ENCODE results near the gene NCCRP1. TPM values are rescaled to one million over a fixed set of nuclear protein-coding genes. Genes with fewer than 3 reads are reported as not detected.
"Not testable (repeated sequence)": the region's sequence is repeated elsewhere in the genome, so short reads cannot be mapped to it uniquely, and the experiment has no call there.

Gene NCCRP1
- total RNA-seq, 1 donor from 2014 or later: not detected

GRCh38 chr19:39236527-39236926, 39.8 kb downstream of the NCCRP1 start:
- Mint-ChIP-seq H3K4me3 (ENCODE audit: low read depth) (no peak overlapping the region), H3K9me3 (no peaks in the 10 kb centered on the region), H3K27me3 (ENCODE audit: low read depth) (peaks cover 3% of the 10 kb centered on the region), H3K36me3 (ENCODE audit: low read depth) (no peaks in the 10 kb centered on the region), H3K4me1 (ENCODE audit: low read depth) (peaks cover 11% of the 10 kb centered on the region), H3K27ac (no peak overlapping the region)
- intact Hi-C loops (cut with micrococcal nuclease): no loop called here
- no peak for DNase-seq (ENCODE audit: low spot score)

GRCh38 chr19:39237200-39238184, 40.7 kb downstream of the NCCRP1 start:
- intact Hi-C loops (cut with micrococcal nuclease): no loop called here
- Mint-ChIP-seq H3K9me3 (no peaks in the 10 kb centered on the region), H3K27ac (peak overlapping the region; percentile 49), H3K4me3 (ENCODE audit: low read depth) (peak overlapping the region; percentile 14), H3K27me3 (ENCODE audit: low read depth) (no peaks in the 10 kb centered on the region), H3K4me1 (ENCODE audit: low read depth) (peaks cover 11% of the 10 kb centered on the region), H3K36me3 (ENCODE audit: low read depth) (no peaks in the 10 kb centered on the region)
- peak; percentile 27 for DNase-seq (ENCODE audit: low spot score)

- Mint-ChIP-seq H3K4me3 (ENCODE audit: low read depth) (no peak overlapping the region), H3K36me3 (ENCODE audit: low read depth) (no peaks in the 10 kb centered on the region), H3K27me3 (ENCODE audit: low read depth) (peaks cover 2% of the 10 kb centered on the region), H3K9me3 (no peaks in the 10 kb centered on the region), H3K27ac (peak overlapping the region; percentile 49), H3K4me1 (ENCODE audit: low read depth) (peaks cover 11% of the 10 kb centered on the region)
- DNase-seq (ENCODE audit: low spot score): no peak
- intact Hi-C loops (cut with micrococcal nuclease): no loop called here
Measured at GRCh38 chr19:39238209-39238608, 41.4 kb downstream of the NCCRP1 start.

- H3K27ac Mint-ChIP-seq: no peak overlapping the region
- DNase-seq (ENCODE audit: low spot score): no peak
- peaks cover 5% of the 10 kb centered on the region for H3K27me3 Mint-ChIP-seq (ENCODE audit: low read depth)
- H3K4me1 Mint-ChIP-seq (ENCODE audit: low read depth): peaks cover 11% of the 10 kb centered on the region
- H3K36me3 Mint-ChIP-seq (ENCODE audit: low read depth): no peaks in the 10 kb centered on the region
- intact Hi-C loops (cut with micrococcal nuclease): no loop called here
- no peak overlapping the region for H3K4me3 Mint-ChIP-seq (ENCODE audit: low read depth)
- no peaks in the 10 kb centered on the region for H3K9me3 Mint-ChIP-seq
Measured at GRCh38 chr19:39238944-39239343, 42.2 kb downstream of the NCCRP1 start.

GRCh38 chr19:39240421-39240820, 43.7 kb downstream of the NCCRP1 start:
- peaks cover 5% of the 10 kb centered on the region for H3K27me3 Mint-ChIP-seq (ENCODE audit: low read depth)
- peaks cover 11% of the 10 kb centered on the region for H3K4me1 Mint-ChIP-seq (ENCODE audit: low read depth)
- no peak overlapping the region for H3K27ac Mint-ChIP-seq
- no peak overlapping the region for H3K4me3 Mint-ChIP-seq (ENCODE audit: low read depth)
- intact Hi-C loops (cut with micrococcal nuclease): no loop called here
- DNase-seq (ENCODE audit: low spot score): no peak
- H3K9me3 Mint-ChIP-seq: no peaks in the 10 kb centered on the region
- H3K36me3 Mint-ChIP-seq (ENCODE audit: low read depth): no peaks in the 10 kb centered on the region

- H3K9me3 Mint-ChIP-seq; H3K4me3 Mint-ChIP-seq (ENCODE audit: low read depth); H3K27me3 Mint-ChIP-seq (ENCODE audit: low read depth); H3K4me1 Mint-ChIP-seq (ENCODE audit: low read depth); H3K27ac Mint-ChIP-seq; H3K36me3 Mint-ChIP-seq (ENCODE audit: low read depth); DNase-seq (ENCODE audit: low spot score); intact Hi-C loops (cut with micrococcal nuclease): not testable (repeated sequence)
Measured at GRCh38 chr19:39243741-39244140, 47.0 kb downstream of the NCCRP1 start.

- H3K36me3 Mint-ChIP-seq (ENCODE audit: low read depth); H3K27ac Mint-ChIP-seq; H3K9me3 Mint-ChIP-seq; H3K4me1 Mint-ChIP-seq (ENCODE audit: low read depth); DNase-seq (ENCODE audit: low spot score); H3K4me3 Mint-ChIP-seq (ENCODE audit: low read depth); intact Hi-C loops (cut with micrococcal nuclease): not testable (repeated sequence)
- H3K27me3 Mint-ChIP-seq (ENCODE audit: low read depth): peaks cover 12% of the 10 kb centered on the region
Measured at GRCh38 chr19:39244410-39245100, 47.8 kb downstream of the NCCRP1 start, which contains the start of gene IFNL3. TSS of gene IFNL3 (minus strand) at chr19:39245006. CDS start at chr19:39244967, 39 bp downstream.

GRCh38 chr19:39245166-39245565, 48.4 kb downstream of the NCCRP1 start:
- H3K9me3 Mint-ChIP-seq; intact Hi-C loops (cut with micrococcal nuclease); H3K4me3 Mint-ChIP-seq (ENCODE audit: low read depth); DNase-seq (ENCODE audit: low spot score); H3K27ac Mint-ChIP-seq; H3K4me1 Mint-ChIP-seq (ENCODE audit: low read depth); H3K36me3 Mint-ChIP-seq (ENCODE audit: low read depth): not testable (repeated sequence)
- H3K27me3 Mint-ChIP-seq (ENCODE audit: low read depth): peaks cover 13% of the 10 kb centered on the region

GRCh38 chr19:39246951-39247669, 50.3 kb downstream of the NCCRP1 start:
- peaks cover 1% of the 10 kb centered on the region for H3K4me1 Mint-ChIP-seq (ENCODE audit: low read depth)
- H3K4me3 Mint-ChIP-seq (ENCODE audit: low read depth): no peak overlapping the region
- intact Hi-C loops (cut with micrococcal nuclease): no loop called here
- H3K27me3 Mint-ChIP-seq (ENCODE audit: low read depth): peaks cover 16% of the 10 kb centered on the region
- no peaks in the 10 kb centered on the region for H3K9me3 Mint-ChIP-seq
- H3K36me3 Mint-ChIP-seq (ENCODE audit: low read depth): no peaks in the 10 kb centered on the region
- H3K27ac Mint-ChIP-seq: no peak overlapping the region
- no peak for DNase-seq (ENCODE audit: low spot score)

- Mint-ChIP-seq H3K4me1 (ENCODE audit: low read depth) (peaks cover 1% of the 10 kb centered on the region), H3K36me3 (ENCODE audit: low read depth) (no peaks in the 10 kb centered on the region), H3K4me3 (ENCODE audit: low read depth) (no peak overlapping the region), H3K9me3 (no peaks in the 10 kb centered on the region), H3K27me3 (ENCODE audit: low read depth) (peaks cover 19% of the 10 kb centered on the region), H3K27ac (no peak overlapping the region)
- intact Hi-C loops (cut with micrococcal nuclease): no loop called here
- DNase-seq (ENCODE audit: low spot score): no peak
Measured at GRCh38 chr19:39247701-39248664, 51.2 kb downstream of the NCCRP1 start.

GRCh38 chr19:39248806-39249205, 52.0 kb downstream of the NCCRP1 start, which contains the start of gene IFNL4:
TSS of gene IFNL4 (minus strand) at chr19:39248856.
- Mint-ChIP-seq H3K4me3 (ENCODE audit: low read depth) (no peak within 1 kb of the TSS), H3K36me3 (ENCODE audit: low read depth) (no peaks in the 10 kb centered on the region), H3K27ac (no peak within 1 kb of the TSS), H3K27me3 (ENCODE audit: low read depth) (peaks cover 16% of the 10 kb centered on the region), H3K9me3 (no peaks in the 10 kb centered on the region), H3K4me1 (ENCODE audit: low read depth) (peaks cover 1% of the 10 kb centered on the region)
- no peak for DNase-seq (ENCODE audit: low spot score)
- intact Hi-C loops (cut with micrococcal nuclease): no loop called here

GRCh38 chr19:39251081-39251480, 54.3 kb downstream of the NCCRP1 start:
- Mint-ChIP-seq H3K27me3 (ENCODE audit: low read depth) (peaks cover 16% of the 10 kb centered on the region), H3K4me3 (ENCODE audit: low read depth) (no peak overlapping the region), H3K4me1 (ENCODE audit: low read depth) (peaks cover 1% of the 10 kb centered on the region), H3K36me3 (ENCODE audit: low read depth) (no peaks in the 10 kb centered on the region), H3K9me3 (no peaks in the 10 kb centered on the region), H3K27ac (no peak overlapping the region)
- intact Hi-C loops (cut with micrococcal nuclease): no loop called here
- DNase-seq (ENCODE audit: low spot score): no peak

All from activated T-helper 2 cell treated with anti-CD3 and anti-CD28 coated beads, Interferon-gamma antibody, Interleukin-2, Interleukin-4, amounts not matched to agents 10 μg/mL and 5 μg/mL and 100 μg/mL, durations not matched to agents 14 hours and 24 hours and 36 hours (primary cell).